ENCODE measurements around the gene MORN5. TPM values are rescaled to one million over a fixed set of nuclear protein-coding genes. Genes with fewer than 3 reads are reported as not detected.

The MORN5 gene
- total and polyA plus RNA-seq, 2 experiments from 2014 or later = not detected

- Histone ChIP-seq H3K27ac (no peak overlapping the region), H3K9ac (no peak overlapping the region), H2AFZ (no peak overlapping the region), H3K4me3 (no peak overlapping the region), H3K9me2 (ENCODE audit: insufficient read depth) (no peaks in the 10 kb centered on the region), H3K27me3 (replicated peaks; ENCODE audit: insufficient read depth) (peaks cover 98% of the 10 kb centered on the region), H3K9me3 (ENCODE audit: low read depth) (no peaks in the 10 kb centered on the region), H3K4me2 (ENCODE audit: unreplicated experiment) (no peak overlapping the region), H3K4me1 (ENCODE audit: insufficient read depth) (peaks cover 9% of the 10 kb centered on the region; the same call in 1 of the 2 replicates), H3K36me3 (ENCODE audit: low read depth) (no peaks in the 10 kb centered on the region), H4K20me1 (ENCODE audit: insufficient read depth) (no peaks in the 10 kb centered on the region), H3F3A (ENCODE audit: insufficient read depth) (no peaks in the 10 kb centered on the region), H3K79me2 (ENCODE audit: insufficient read depth) (no peaks in the 10 kb centered on the region)
- DNase-seq = no peak
- TF ChIP-seq EZH2 (IDR thresholded peaks at IDR 0.05; ENCODE audit: insufficient read depth, poor library complexity, severe bottlenecking) = no peak
- no peak for TF ChIP-seq EZH2phosphoT487 (IDR thresholded peaks at IDR 0.05; ENCODE audit: insufficient read depth, low read depth)
- 66 to 72% methylated on average over 5 of the region's 5 CpGs for WGBS, 2 experiments (ENCODE audit: low coverage in 1 of 2, low lambda C conversion rate in 2 of 2, missing lambda C conversion rate in 2 of 2)
- in situ Hi-C loops (cut with MboI) = no loop called here
These were observed 63.7 kb downstream of the MORN5 start for GRCh38 chr9:122223435-122223834.

GRCh38 chr9:122225312-122226141, 65.8 kb downstream of the MORN5 start:
- Histone ChIP-seq H2AFZ (no peak overlapping the region; the same call in 1 of the 2 replicates), H3K36me3 (ENCODE audit: low read depth) (no peaks in the 10 kb centered on the region), H3K27ac (no peak overlapping the region), H3F3A (ENCODE audit: insufficient read depth) (peaks cover 9% of the 10 kb centered on the region), H4K20me1 (ENCODE audit: insufficient read depth) (no peaks in the 10 kb centered on the region), H3K79me2 (ENCODE audit: insufficient read depth) (no peaks in the 10 kb centered on the region), H3K9me3 (ENCODE audit: low read depth) (no peaks in the 10 kb centered on the region), H3K27me3 (replicated peaks; ENCODE audit: insufficient read depth) (peaks cover 94% of the 10 kb centered on the region), H3K4me2 (ENCODE audit: unreplicated experiment) (no peak overlapping the region), H3K4me3 (no peak overlapping the region), H3K4me1 (ENCODE audit: insufficient read depth) (peaks cover 3% of the 10 kb centered on the region; the same call in 1 of the 2 replicates), H3K9ac (no peak overlapping the region), H3K9me2 (ENCODE audit: insufficient read depth) (no peaks in the 10 kb centered on the region)
- in situ Hi-C loops (cut with MboI) = no loop called here
- 48 to 51% methylated on average over 46 to 48 of the region's 51 CpGs for WGBS, 2 experiments (ENCODE audit: low coverage in 1 of 2, low lambda C conversion rate in 2 of 2, missing lambda C conversion rate in 2 of 2)
- TF ChIP-seq EZH2phosphoT487 (IDR thresholded peaks at IDR 0.05; ENCODE audit: insufficient read depth, low read depth) = no peak
- no peak for TF ChIP-seq EZH2 (IDR thresholded peaks at IDR 0.05; ENCODE audit: insufficient read depth, poor library complexity, severe bottlenecking)
- peak; percentile 22 for DNase-seq

GRCh38 chr9:122226142-122226757, 66.5 kb downstream of the MORN5 start:
- peaks cover 87% of the 10 kb centered on the region for H3K27me3 ChIP-seq (replicated peaks; ENCODE audit: insufficient read depth)
- H3K79me2 ChIP-seq (ENCODE audit: insufficient read depth) = no peaks in the 10 kb centered on the region
- TF ChIP-seq EZH2 (IDR thresholded peaks at IDR 0.05; ENCODE audit: insufficient read depth, poor library complexity, severe bottlenecking) (peak; percentile 27), EZH2phosphoT487 (IDR thresholded peaks at IDR 0.05; ENCODE audit: insufficient read depth, low read depth) (peak; percentile 48)
- H3K36me3 ChIP-seq (ENCODE audit: low read depth) = no peaks in the 10 kb centered on the region
- no peak for DNase-seq
- H4K20me1 ChIP-seq (ENCODE audit: insufficient read depth) = no peaks in the 10 kb centered on the region
- H3K4me2 ChIP-seq (ENCODE audit: unreplicated experiment) = no peak overlapping the region
- no peaks in the 10 kb centered on the region for H3K9me2 ChIP-seq (ENCODE audit: insufficient read depth)
- no peak overlapping the region for H3K9ac ChIP-seq
- WGBS, 2 experiments (ENCODE audit: low coverage in 1 of 2, low lambda C conversion rate in 2 of 2, missing lambda C conversion rate in 2 of 2) = 2 to 5% methylated on average over 38 to 51 of the region's 51 CpGs
- no peak overlapping the region; the same call in 1 of the 2 replicates for H2AFZ ChIP-seq
- no peak overlapping the region for H3K4me3 ChIP-seq
- peaks cover 3% of the 10 kb centered on the region; the same call in 1 of the 2 replicates for H3K4me1 ChIP-seq (ENCODE audit: insufficient read depth)
- in situ Hi-C loops (cut with MboI) = no loop called here
- H3K9me3 ChIP-seq (ENCODE audit: low read depth) = no peaks in the 10 kb centered on the region
- H3F3A ChIP-seq (ENCODE audit: insufficient read depth) = peaks cover 9% of the 10 kb centered on the region
- no peak overlapping the region for H3K27ac ChIP-seq

- DNase-seq = no peak
These were observed 67.3 kb downstream of the MORN5 start for GRCh38 chr9:122226758-122227574.

More at GRCh38 chr9:122226758-122227574, 67.3 kb downstream of the MORN5 start:
- peaks cover 85% of the 10 kb centered on the region for H3K27me3 ChIP-seq (replicated peaks; ENCODE audit: insufficient read depth)
- TF ChIP-seq EZH2phosphoT487 (IDR thresholded peaks at IDR 0.05; ENCODE audit: insufficient read depth, low read depth) (no peak), EZH2 (IDR thresholded peaks at IDR 0.05; ENCODE audit: insufficient read depth, poor library complexity, severe bottlenecking) (no peak)
- H3K9ac ChIP-seq = no peak overlapping the region
- H3K4me3 ChIP-seq = no peak overlapping the region
- H2AFZ ChIP-seq = no peak overlapping the region
- WGBS, 2 experiments (ENCODE audit: low coverage in 1 of 2, low lambda C conversion rate in 2 of 2, missing lambda C conversion rate in 2 of 2) = 7 to 10% methylated on average over 47 to 52 of the region's 59 CpGs
- H3K9me3 ChIP-seq (ENCODE audit: low read depth) = no peaks in the 10 kb centered on the region
- H3K9me2 ChIP-seq (ENCODE audit: insufficient read depth) = no peaks in the 10 kb centered on the region
- no peak overlapping the region for H3K4me2 ChIP-seq (ENCODE audit: unreplicated experiment)
- H4K20me1 ChIP-seq (ENCODE audit: insufficient read depth) = no peaks in the 10 kb centered on the region
- in situ Hi-C loops (cut with MboI) = no loop called here
- peaks cover 9% of the 10 kb centered on the region for H3F3A ChIP-seq (ENCODE audit: insufficient read depth)
- H3K36me3 ChIP-seq (ENCODE audit: low read depth) = no peaks in the 10 kb centered on the region
- no peaks in the 10 kb centered on the region for H3K79me2 ChIP-seq (ENCODE audit: insufficient read depth)
- H3K27ac ChIP-seq = no peak overlapping the region
- peaks cover 3% of the 10 kb centered on the region; the same call in 1 of the 2 replicates for H3K4me1 ChIP-seq (ENCODE audit: insufficient read depth)

Measured in GM23248 (cell line).